Measurements from ENCODE around the gene LRRFIP2.

DNA sequence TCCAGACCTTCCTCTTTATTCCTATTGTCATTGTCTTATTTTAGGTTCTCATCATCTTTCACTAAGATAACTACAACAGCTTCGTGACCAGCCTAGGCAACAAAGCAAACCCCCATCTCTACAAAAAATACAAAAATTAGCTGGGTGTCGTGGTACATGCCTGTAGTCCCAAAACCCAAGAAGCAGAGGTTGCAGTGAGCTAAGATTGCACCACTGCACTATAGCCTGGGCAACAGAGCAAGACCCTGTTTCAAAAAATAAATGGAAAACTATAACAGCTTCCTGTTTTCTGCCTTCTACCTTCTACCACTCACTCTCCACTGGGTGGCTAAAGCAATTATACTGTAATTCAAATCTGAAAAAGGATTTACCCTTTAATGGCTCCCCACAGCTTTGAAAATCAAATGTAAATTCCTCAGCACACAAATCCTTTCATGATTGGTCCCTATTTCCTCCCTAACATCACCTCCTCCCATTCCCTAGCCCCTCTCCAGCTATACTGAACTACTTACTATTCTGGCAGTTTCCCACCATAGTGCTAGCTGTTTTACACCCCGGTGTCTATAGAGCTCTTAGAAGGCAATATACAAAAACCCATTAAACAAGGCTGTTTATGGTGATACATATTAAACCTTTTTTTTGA, 33.4 kb downstream of the LRRFIP2 start:
- TF ChIP-seq CTCF (conservative IDR thresholded peaks at IDR 0.05; ENCODE audit: low read length) (no peak; the same call in 1 of the 2 replicates), EZH2phosphoT487 (IDR thresholded peaks at IDR 0.05; ENCODE audit: borderline replicate concordance) (no peak)

All from Loucy (cell line).